Lung (tissue), 12 donors: ENCODE measurements around the gene ZNF365. TPM values are rescaled to one million over a fixed set of nuclear protein-coding genes. Genes with fewer than 3 reads are reported as not detected.

Experiments used
- ATAC-seq: fragments of 200-7000 bp; cut with Tn5 transposase; one replicate; pipeline ENCODE4 v1.9.1; 2020; ENCODE audit warnings: moderate number of reproducible peaks; ENCODE audit not compliant: insufficient read depth, low FRiP score
- DNase-seq, 3 donors: peaks; one replicate each; pipeline ENCODE4 v3.0.0-alpha.2; 2013 to 2017
- H3K27ac ChIP-seq, 2 donors: one replicate each; pipeline ENCODE4 v1.5.1; 2013; ENCODE audit warnings: mild to moderate bottlenecking in 2 of 2, moderate library complexity in 2 of 2, control low read depth in 1 of 2, inconsistent platforms in 1 of 2, low read depth in 1 of 2, low read length in 1 of 2
- H3K27me3 ChIP-seq, 3 donors: one replicate each; pipeline ENCODE4 v1.5.1; 2013; ENCODE audit warnings: low read length in 2 of 3; ENCODE audit not compliant: control insufficient read depth in 3 of 3, insufficient read depth in 3 of 3
- H3K36me3 ChIP-seq, 4 donors: one replicate each; pipeline ENCODE4 v1.5.1; 2013; ENCODE audit warnings: low read length in 4 of 4, mild to moderate bottlenecking in 1 of 4, moderate library complexity in 1 of 4; ENCODE audit not compliant: control insufficient read depth in 4 of 4, insufficient read depth in 4 of 4
- H3K4me1 ChIP-seq, 5 donors: one replicate each; pipeline ENCODE4 v1.5.1; 2013; ENCODE audit warnings: low read length in 5 of 5, mild to moderate bottlenecking in 2 of 5, moderate library complexity in 1 of 5; ENCODE audit not compliant: control insufficient read depth in 5 of 5, insufficient read depth in 5 of 5
- H3K4me3 ChIP-seq: one replicate; pipeline ENCODE4 v1.5.1; 2013; ENCODE audit warnings: mild to moderate bottlenecking, control low read depth, moderate library complexity
- H3K9ac ChIP-seq, 2 donors: one replicate each; pipeline ENCODE4 v1.5.1; 2013; ENCODE audit warnings: low read length in 2 of 2, control low read depth in 1 of 2; ENCODE audit not compliant: insufficient read depth in 1 of 2
- H3K9me3 ChIP-seq, 4 donors: one replicate each; pipeline ENCODE4 v1.5.1; 2013; ENCODE audit warnings: low read length in 3 of 4, mild to moderate bottlenecking in 1 of 4, moderate library complexity in 1 of 4; ENCODE audit not compliant: control insufficient read depth in 4 of 4, insufficient read depth in 3 of 4
- CTCF ChIP-seq: IDR thresholded peaks from 2 replicates; pipeline ENCODE4 v1.5.1; 2012; ENCODE audit warnings: mild to moderate bottlenecking; ENCODE audit errors: control extremely low read depth, extremely low read depth
- WGBS, 2 donors: extraction: QIAGEN DNeasy Blood & Tissue Kit; methylation state at CpG; one replicate each; pipeline ENCODE4 v1.1.7; 2013; 5-methylcytosine and 5-hydroxymethylcytosine counted together
- polyA plus RNA-seq, 2 donors: library from polyadenylated mRNA; stranded (reverse); fragments of 200-250 nt; gene quantifications; one replicate each; pipeline ENCODE4 v1.2.1, GENCODE V29; 2013
- total RNA-seq, 2 donors: library from RNA; depleted of rRNA in 1 of 2; stranded (reverse); fragments of >200 nt in 1 of 2; gene quantifications; one replicate each; pipeline ENCODE4 v1.2.1, GENCODE V29; 2014 to 2021
- donor health status: control.
- donor health status: control.
- donor health status: Bipolar disorder and iron deficiency.
- donor health status: healthy.
- donor health status: DM: yes; HTN: yes; CAD: no.

ZNF365 gene
- total and polyA plus RNA-seq, 4 donors = 0.80 to 2.4 (median 1.2) TPM

- H3K4me3 ChIP-seq = no peak overlapping the region
- DNase-seq = no peak
- H3K27me3 ChIP-seq = no peaks in the 10 kb centered on the region
- no peak overlapping the region for H3K9ac ChIP-seq
- H3K9me3 ChIP-seq = peaks cover 0 to 7% (median 0%) of the 10 kb centered on the region in 4 donors
- 76 to 83% methylated on average over 2 of the region's 2 CpGs for WGBS, 2 donors
- TF ChIP-seq CTCF = no peak
- H3K4me1 ChIP-seq = no peaks in the 10 kb centered on the region
- ATAC-seq = no peak
- no peaks in the 10 kb centered on the region for H3K36me3 ChIP-seq
- no peak overlapping the region for H3K27ac ChIP-seq
Measured at GRCh38 chr10:62413652-62414051, 39.5 kb downstream of the ZNF365 start.

GRCh38 chr10:62414359-62414758 is 40.2 kb downstream of the ZNF365 start:
- H3K4me3 ChIP-seq = no peak overlapping the region
- no peaks in the 10 kb centered on the region for H3K27me3 ChIP-seq
- H3K36me3 ChIP-seq = no peaks in the 10 kb centered on the region
- H3K4me1 ChIP-seq = no peaks in the 10 kb centered on the region
- H3K9ac ChIP-seq = no peak overlapping the region
- no peak overlapping the region for H3K27ac ChIP-seq
- DNase-seq = no peak
- peaks cover 0 to 7% (median 0%) of the 10 kb centered on the region in 4 donors for H3K9me3 ChIP-seq
- no peak for TF ChIP-seq CTCF
- WGBS, 2 donors = 2 to 22% methylated on average over 1 of the region's 1 CpG
- ATAC-seq = no peak

- H3K27me3 ChIP-seq = no peaks in the 10 kb centered on the region
- H3K9ac ChIP-seq = no peak overlapping the region
- H3K4me1 ChIP-seq = no peaks in the 10 kb centered on the region
- H3K9me3 ChIP-seq = no peaks in the 10 kb centered on the region
- no peak for TF ChIP-seq CTCF
- DNase-seq = no peak
- no peak overlapping the region for H3K4me3 ChIP-seq
- H3K36me3 ChIP-seq = no peaks in the 10 kb centered on the region
- ATAC-seq = no peak
- H3K27ac ChIP-seq = no peak overlapping the region
- 0 to 52% methylated on average over 1 of the region's 1 CpG for WGBS, 2 donors
Measured at GRCh38 chr10:62422068-62422590, 48.0 kb downstream of the ZNF365 start.

DNA sequence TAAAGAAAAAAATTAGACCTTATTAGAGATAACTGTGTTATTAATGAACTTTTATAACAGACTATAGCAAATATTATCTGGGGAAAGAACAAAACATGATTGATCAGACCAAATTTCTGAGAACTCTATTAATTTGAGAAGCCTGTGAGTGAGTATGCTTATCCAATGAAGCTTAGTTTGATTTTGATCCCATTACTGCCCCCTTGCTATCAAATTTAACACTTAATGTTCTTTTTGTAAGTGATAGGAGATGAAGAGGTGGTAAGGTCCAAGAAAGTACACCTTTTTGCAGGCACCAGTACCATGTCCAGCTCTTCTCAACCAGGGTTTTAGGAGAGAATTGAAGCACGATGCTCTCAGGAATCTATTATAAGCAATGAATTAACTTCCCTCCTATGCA is 49.9 kb downstream of the ZNF365 start:
- no peak for TF ChIP-seq CTCF
- Histone ChIP-seq H3K9me3 (no peaks in the 10 kb centered on the region), H3K4me1 (no peaks in the 10 kb centered on the region), H3K27me3 (no peaks in the 10 kb centered on the region), H3K27ac (no peak overlapping the region), H3K36me3 (no peaks in the 10 kb centered on the region), H3K9ac (no peak overlapping the region), H3K4me3 (no peak overlapping the region)
- DNase-seq (peak in 2 of 3 donors; percentile 15 to 32), ATAC-seq (no peak)
- 90 to 91% methylated on average over 1 of the region's 1 CpG for WGBS, 2 donors
